ENCODE measurements around the gene CLSTN2. TPM values are rescaled to one million over a fixed set of nuclear protein-coding genes. Genes with fewer than 3 reads are reported as not detected.

CLSTN2 gene
- total RNA-seq, 1 experiment from 2014 or later, result not detected

- intact Hi-C loops (cut with micrococcal nuclease), result no loop called here
- Histone ChIP-seq H3K9me2 (replicated peaks; ENCODE audit: low read length) (no peaks in the 10 kb centered on the region), H4K20me1 (ENCODE audit: low read length) (no peaks in the 10 kb centered on the region), H2AFZ (ENCODE audit: low read length) (no peak overlapping the region), H3K4me1 (ENCODE audit: insufficient read depth, low read length) (no peaks in the 10 kb centered on the region), H3K4me2 (ENCODE audit: low read length) (no peak overlapping the region), H3K27ac (ENCODE audit: low read length) (no peak overlapping the region), H3K79me2 (ENCODE audit: low read length) (no peaks in the 10 kb centered on the region), H3K9ac (ENCODE audit: low read length) (no peak overlapping the region), H3F3A (ENCODE audit: low read length, unreplicated experiment) (no peaks in the 10 kb centered on the region), H3K27me3 (ENCODE audit: low read length) (no peaks in the 10 kb centered on the region), H3K9me3 (ENCODE audit: low read length) (no peaks in the 10 kb centered on the region), H3K4me3 (ENCODE audit: low read length) (no peak overlapping the region), H3K36me3 (ENCODE audit: low read depth, low read length) (no peaks in the 10 kb centered on the region)
- ChIA-PET POLR2A (ENCODE audit: unreplicated experiment) (no interaction called here), CTCF (no interaction called here)
- no TSS peak for BruUV-seq (replicated peaks)
- no peak for ATAC-seq
- no peak for TF ChIP-seq CTCF (conservative IDR thresholded peaks at IDR 0.05; ENCODE audit: low read depth, low read length)
- TF ChIP-seq EZH2 (IDR thresholded peaks at IDR 0.05; ENCODE audit: low read length, unreplicated experiment), result no peak
- no peak for TF ChIP-seq EZH2phosphoT487 (IDR thresholded peaks at IDR 0.05; ENCODE audit: borderline replicate concordance, low read length)
- no peak for DNase-seq
Measured at GRCh38 chr3:140251678-140252077, 316.7 kb downstream of the CLSTN2 start.

GRCh38 chr3:140252812-140253656 lies 318.0 kb downstream of the CLSTN2 start:
- BruUV-seq (replicated peaks), result no TSS peak
- ATAC-seq (no peak), DNase-seq (no peak)
- Histone ChIP-seq H3K9me2 (replicated peaks; ENCODE audit: low read length) (no peaks in the 10 kb centered on the region), H3K36me3 (ENCODE audit: low read depth, low read length) (no peaks in the 10 kb centered on the region), H3K27me3 (ENCODE audit: low read length) (no peaks in the 10 kb centered on the region), H3K4me2 (ENCODE audit: low read length) (no peak overlapping the region), H3K9ac (ENCODE audit: low read length) (no peak overlapping the region), H4K20me1 (ENCODE audit: low read length) (no peaks in the 10 kb centered on the region), H3K27ac (ENCODE audit: low read length) (no peak overlapping the region), H3K4me1 (ENCODE audit: insufficient read depth, low read length) (no peaks in the 10 kb centered on the region), H2AFZ (ENCODE audit: low read length) (no peak overlapping the region), H3F3A (ENCODE audit: low read length, unreplicated experiment) (no peaks in the 10 kb centered on the region), H3K9me3 (ENCODE audit: low read length) (no peaks in the 10 kb centered on the region), H3K4me3 (ENCODE audit: low read length) (no peak overlapping the region), H3K79me2 (ENCODE audit: low read length) (no peaks in the 10 kb centered on the region)
- ChIA-PET CTCF (no interaction called here), POLR2A (ENCODE audit: unreplicated experiment) (no interaction called here)
- intact Hi-C loops (cut with micrococcal nuclease), result no loop called here
- TF ChIP-seq EZH2 (IDR thresholded peaks at IDR 0.05; ENCODE audit: low read length, unreplicated experiment) (no peak), EZH2phosphoT487 (IDR thresholded peaks at IDR 0.05; ENCODE audit: borderline replicate concordance, low read length) (no peak), CTCF (conservative IDR thresholded peaks at IDR 0.05; ENCODE audit: low read depth, low read length) (no peak)

- Histone ChIP-seq H3K4me1 (ENCODE audit: insufficient read depth, low read length) (no peaks in the 10 kb centered on the region), H3K27me3 (ENCODE audit: low read length) (no peaks in the 10 kb centered on the region), H4K20me1 (ENCODE audit: low read length) (no peaks in the 10 kb centered on the region), H3K9me2 (replicated peaks; ENCODE audit: low read length) (no peaks in the 10 kb centered on the region), H3K9me3 (ENCODE audit: low read length) (no peaks in the 10 kb centered on the region), H3K9ac (ENCODE audit: low read length) (no peak overlapping the region), H3K27ac (ENCODE audit: low read length) (no peak overlapping the region), H3K4me2 (ENCODE audit: low read length) (no peak overlapping the region), H3K79me2 (ENCODE audit: low read length) (no peaks in the 10 kb centered on the region), H2AFZ (ENCODE audit: low read length) (no peak overlapping the region), H3F3A (ENCODE audit: low read length, unreplicated experiment) (no peaks in the 10 kb centered on the region), H3K4me3 (ENCODE audit: low read length) (no peak overlapping the region), H3K36me3 (ENCODE audit: low read depth, low read length) (no peaks in the 10 kb centered on the region)
- POLR2A ChIA-PET (ENCODE audit: unreplicated experiment), result no interaction called here
- CTCF ChIA-PET, result no interaction called here
- DNase-seq (no peak), ATAC-seq (no peak)
- no TSS peak for BruUV-seq (replicated peaks)
- intact Hi-C loops (cut with micrococcal nuclease), result no loop called here
- no peak for TF ChIP-seq CTCF (conservative IDR thresholded peaks at IDR 0.05; ENCODE audit: low read depth, low read length)
- TF ChIP-seq EZH2phosphoT487 (IDR thresholded peaks at IDR 0.05; ENCODE audit: borderline replicate concordance, low read length), result no peak
- no peak for TF ChIP-seq EZH2 (IDR thresholded peaks at IDR 0.05; ENCODE audit: low read length, unreplicated experiment)
Measured at GRCh38 chr3:140258222-140258724, 323.3 kb downstream of the CLSTN2 start.

All from PC-3 (cell line).